Activated CD4-positive, alpha-beta T cell treated with anti-CD3 and anti-CD28 coated beads, Interleukin-2, amount 50 U/mL, for 16 hours (primary cell): ENCODE results near the gene UBXN11.

Experiments used
- DNase-seq: peaks from one replicate; pipeline ENCODE4 v3.0.0-alpha.2; 2020

UBXN11 gene

DNA sequence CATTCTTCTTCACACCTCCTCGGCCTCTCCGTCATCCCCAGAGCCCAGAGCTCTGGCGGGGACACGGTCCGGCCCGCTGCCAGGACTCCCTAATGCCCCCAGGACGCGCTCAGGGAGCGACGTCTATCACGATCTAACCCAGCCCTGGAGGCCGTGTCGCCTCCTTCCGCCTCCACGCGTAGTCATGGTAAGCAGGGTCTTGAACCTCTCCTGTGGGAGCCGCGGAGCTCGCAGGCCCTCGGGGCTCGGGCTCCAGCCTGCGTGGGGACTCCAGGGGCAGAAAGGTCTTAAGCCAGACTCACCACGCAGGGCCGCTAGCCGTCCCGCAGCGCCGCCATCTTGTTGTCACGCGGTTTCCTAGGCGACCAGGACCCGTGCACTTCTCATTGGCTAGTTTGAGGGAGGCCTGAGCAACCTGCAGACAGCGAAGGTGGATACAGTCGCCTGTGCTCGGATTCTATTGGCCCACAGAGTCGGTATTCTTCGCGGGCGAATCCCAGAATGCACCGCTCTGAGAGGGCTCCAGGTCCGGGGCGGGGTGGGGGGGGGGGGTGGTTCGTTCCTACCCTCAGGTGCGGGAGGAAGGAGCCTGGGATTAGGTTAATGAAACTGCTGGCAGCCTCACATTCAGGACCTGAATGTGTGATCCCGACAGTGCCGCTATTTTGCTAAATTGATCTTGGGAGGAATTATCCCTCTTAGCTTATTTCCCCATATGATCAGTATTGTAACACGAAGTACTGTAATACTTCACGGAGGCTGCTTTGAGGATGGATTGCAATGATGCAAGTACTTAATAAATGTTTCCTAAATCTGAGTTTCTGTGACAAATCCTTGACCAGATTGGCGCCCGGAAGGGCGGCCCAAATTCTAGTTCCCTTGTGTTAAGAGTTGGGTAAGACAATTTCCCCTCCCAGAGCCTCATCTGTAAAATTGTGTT, at the start of gene UBXN11:
UBXN11 (minus strand) TSS at position 347 of the 940 bp plus-strand sequence. CDS start 3,753 bp downstream, outside the sequence.
- DNase-seq, result peak; percentile 98

- no peak for DNase-seq
Observed at GRCh38 chr1:26356106-26356505, 49.7 kb upstream of the UBXN11 start.

DNA sequence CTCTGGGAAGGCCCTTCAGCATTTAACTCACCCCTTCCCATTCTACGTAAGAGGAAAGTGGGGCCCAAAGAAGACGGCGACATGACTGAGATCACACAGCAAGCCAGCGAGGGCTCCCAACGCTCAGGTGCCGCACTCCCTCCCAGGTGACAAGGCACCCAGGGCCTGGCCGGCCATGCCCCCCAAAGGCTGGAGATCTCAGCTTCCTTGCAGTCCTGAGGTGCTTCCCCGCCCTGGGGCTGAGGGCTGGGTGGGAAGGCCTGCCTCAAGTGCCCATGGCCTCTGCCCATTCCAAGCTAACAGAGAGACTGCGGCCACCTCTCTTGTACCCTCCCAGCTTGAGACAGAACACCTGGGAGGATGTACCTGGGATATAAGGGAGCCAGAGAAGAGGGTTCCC, 48.5 kb upstream of the UBXN11 start:
- DNase-seq, result no peak

DNA sequence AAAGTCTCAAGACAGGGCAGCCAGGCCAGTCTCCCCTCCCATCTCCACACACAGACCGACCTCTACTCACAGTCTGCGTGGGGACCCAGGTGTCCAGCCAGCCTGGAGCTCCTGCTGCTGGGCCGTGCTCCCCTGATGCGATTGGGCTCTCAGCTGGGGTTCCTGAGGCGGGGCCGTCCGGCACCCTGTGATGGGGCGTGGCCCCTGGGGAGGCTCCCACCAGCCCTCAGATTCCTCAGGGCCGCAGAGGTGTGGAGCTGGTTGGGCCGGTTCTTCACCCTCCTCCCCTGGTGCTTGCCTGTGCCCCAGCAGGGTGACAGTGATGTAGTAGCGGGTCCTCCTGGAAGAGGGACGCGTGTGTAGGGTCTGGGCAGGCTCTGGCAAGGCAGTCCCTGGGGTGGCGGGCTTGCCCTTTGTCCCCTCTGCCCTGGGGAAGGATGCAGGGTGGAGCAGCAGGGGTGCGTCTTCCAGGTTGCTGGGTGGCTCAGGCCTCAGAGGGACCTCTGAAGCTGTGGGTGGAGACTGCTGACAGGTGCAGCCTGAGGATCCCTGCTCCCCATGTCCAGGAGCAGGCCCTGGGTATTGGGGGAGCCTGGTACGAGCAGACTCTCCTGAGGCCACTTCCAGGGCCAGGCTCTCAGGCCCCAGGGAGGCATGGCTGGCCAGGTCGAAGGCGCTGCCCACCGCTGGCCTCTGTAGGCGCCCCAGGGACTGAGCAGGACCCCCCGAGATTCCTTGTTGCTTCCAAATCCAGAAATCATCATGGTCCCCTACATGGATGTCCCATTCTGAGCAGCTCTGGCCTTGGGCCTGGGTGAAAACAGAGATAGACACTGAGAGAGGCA, 47.8 kb upstream of the UBXN11 start, which contains the start of gene CRYBG2:
CRYBG2 (minus strand) TSS at position 155 of the 845 bp plus-strand sequence. CDS start 7,473 bp downstream, outside the sequence.
- no peak for DNase-seq

GRCh38 chr1:26353210-26353859, 46.9 kb upstream of the UBXN11 start:
- no peak for DNase-seq

GRCh38 chr1:26352338-26352679, 45.9 kb upstream of the UBXN11 start:
- no peak for DNase-seq

DNA sequence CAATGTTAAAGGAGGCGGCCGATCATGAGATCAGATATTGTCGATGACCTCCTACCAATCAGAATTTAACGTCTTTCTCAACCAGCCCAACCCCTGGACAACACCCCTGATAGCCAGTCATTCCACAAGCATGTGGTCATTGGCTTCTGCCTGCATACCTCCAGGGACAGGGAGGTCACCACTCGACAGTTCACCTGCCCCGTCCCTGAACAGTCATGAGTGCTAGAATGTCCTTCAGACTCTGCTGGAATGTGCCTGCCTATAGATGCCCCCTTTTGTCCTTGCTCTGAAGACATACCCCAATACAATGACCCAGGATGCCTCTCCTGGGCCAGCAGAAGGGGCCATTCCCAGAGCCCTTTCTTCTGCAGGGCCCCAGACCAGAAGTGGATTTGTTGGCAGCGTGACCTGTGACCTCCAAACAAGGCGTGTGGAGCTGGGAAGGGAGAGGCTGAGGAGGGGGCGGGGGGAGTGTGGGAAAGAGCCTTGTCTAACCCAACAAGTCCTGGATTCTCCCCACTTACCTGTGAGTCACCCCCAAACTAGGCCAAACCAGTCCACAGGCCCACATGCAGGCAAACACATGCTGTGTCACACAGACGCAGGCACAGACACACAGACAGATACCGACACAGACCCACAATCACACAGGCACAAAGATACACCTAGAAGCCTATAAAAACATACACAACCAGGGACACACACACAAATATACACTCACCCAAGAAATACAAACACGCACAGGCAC, 45.3 kb upstream of the UBXN11 start:
- no peak for DNase-seq

- DNase-seq, result no peak
Observed at GRCh38 chr1:26350701-26351589, 44.5 kb upstream of the UBXN11 start.

GRCh38 chr1:26350343-26350700, 43.9 kb upstream of the UBXN11 start:
- DNase-seq, result no peak

- DNase-seq, result no peak
Observed at GRCh38 chr1:26349877-26350244, 43.4 kb upstream of the UBXN11 start.

DNA sequence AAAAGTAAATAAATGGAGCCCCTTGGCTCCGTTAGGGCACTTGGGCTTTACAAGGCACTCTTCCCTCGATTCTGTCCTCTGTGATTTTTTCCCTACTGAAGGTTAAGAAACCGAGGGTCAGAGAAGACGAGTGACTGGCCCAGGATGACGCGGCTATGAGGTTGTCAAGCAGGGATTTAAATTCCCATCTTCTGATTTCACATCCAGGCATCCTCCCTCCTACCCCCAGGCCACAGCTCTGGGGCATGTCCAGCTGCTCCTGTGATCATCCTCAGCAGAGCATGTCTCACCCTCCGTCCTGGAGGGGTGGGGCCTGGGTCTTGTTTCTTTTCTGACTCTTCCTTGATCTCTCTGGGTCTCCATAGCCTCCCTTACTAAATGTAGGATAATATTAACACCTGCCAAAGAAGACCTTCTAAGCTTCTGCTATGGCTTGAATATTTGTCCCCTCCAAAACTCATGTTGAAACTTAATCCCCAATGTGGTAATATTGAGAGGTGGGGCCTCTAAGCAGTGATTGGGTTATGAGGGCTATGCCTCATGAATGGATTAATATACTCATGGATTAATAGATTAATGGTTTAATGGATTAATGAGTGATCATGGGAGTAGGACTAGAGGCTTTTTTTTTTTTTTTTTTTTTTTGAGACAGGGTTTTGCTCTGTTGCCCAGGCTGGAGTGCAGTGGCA, 42.9 kb upstream of the UBXN11 start:
- no peak for DNase-seq

GRCh38 chr1:26346274-26347033, 40.0 kb upstream of the UBXN11 start:
- no peak for DNase-seq

DNA sequence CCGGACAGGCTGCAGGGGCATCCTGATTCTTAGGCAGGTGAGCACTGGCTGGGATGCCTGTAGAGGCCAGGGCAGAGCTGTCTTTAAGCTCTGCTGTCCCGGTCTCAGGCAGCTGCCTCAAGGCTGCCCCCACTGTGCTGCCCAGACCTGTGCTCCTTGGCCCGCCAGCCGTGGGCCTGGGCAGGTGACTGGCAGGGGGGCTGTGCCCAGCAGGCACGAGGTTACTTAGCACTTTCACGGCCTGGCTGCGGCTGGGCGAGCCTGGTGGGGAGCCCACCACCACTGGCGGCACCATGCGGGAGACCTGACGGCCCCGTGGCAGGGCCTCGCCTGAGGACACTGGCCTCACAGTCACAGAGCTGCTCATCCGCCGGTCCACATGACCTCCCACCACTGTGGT, 39.3 kb upstream of the UBXN11 start:
- DNase-seq, result no peak

GRCh38 chr1:26344147-26344920, 37.9 kb upstream of the UBXN11 start:
- no peak for DNase-seq

DNA sequence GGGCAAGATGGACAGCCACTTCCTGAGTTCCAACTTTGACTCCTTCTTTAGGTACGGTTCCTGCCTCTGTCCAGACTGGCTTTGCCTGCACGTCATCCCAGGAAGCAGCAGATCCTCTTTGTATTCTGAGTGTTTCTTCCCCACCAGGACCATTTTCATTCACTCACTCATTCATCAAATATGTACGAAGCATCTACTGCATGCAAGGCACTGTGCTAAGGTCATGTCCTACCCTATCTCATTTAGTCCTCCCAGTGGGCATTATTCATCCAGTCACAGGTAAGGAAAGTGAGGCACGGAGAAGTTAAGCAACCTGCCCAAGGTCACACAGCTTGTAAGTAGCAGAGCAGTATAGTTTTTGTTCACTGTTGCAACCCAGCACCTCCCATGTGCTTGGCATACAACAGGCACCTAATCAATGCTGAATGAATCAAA, 33.6 kb upstream of the UBXN11 start:
- no peak for DNase-seq

DNA sequence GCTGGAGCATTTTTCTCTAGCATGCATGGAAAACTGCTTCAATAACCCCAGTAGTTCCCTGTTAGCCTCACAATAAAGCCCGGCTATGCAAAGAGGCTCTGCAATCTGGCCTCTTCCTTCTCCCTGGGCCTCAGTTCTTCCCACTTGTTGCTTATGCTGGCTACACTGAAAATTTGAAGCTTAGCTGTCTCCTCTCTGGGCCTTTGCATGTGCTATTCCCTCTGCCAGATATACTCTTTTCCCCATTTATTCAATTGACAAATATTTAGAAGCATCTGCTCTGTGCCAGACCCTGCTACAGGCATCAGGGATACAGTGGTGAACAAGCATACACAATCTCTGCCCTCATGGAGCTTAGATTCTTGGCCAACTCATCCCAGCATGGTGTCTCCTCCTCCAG, 32.2 kb upstream of the UBXN11 start:
- no peak for DNase-seq

DNA sequence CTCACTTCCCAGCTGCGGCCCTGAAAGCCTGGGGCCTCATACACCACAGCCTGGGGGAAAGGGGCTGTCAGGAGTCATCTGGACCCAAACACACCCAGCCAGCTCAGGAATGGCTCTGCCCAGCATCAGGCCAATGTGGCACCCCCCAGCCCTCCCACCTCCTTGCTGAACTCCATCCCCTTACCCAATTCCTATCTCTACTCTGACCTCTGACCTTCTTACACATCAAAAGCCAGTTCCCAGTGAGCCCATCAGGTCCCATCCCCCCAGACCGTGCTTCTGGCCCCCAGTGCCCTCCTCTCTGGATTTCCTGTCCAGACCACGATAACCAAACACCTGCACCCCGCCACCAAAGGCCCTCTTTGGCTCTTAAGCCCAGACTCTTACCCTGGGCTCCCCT, 31.2 kb upstream of the UBXN11 start:
- DNase-seq, result no peak

- DNase-seq, result no peak
Observed at GRCh38 chr1:26337206-26337535, 30.7 kb upstream of the UBXN11 start.

GRCh38 chr1:26336477-26337205, 30.2 kb upstream of the UBXN11 start:
- DNase-seq, result peak; percentile 77
